NCI-H524 treated with DMSO at 0.1 percent for 48 hours (cell line): ENCODE results near the gene DIS3L2.

Experiments
- DNase-seq: peaks from one replicate; lab custom pipeline; 2025; lab: John Stamatoyannopoulos, UW

Gene DIS3L2

GRCh38 chr2:231955758-231956472 is 5.6 kb upstream of the DIS3L2 start:
- no peak for DNase-seq

GRCh38 chr2:231957913-231958763 is 3.4 kb upstream of the DIS3L2 start:
- no peak for DNase-seq

- DNase-seq, result no peak
These were observed 634 bp upstream of the DIS3L2 start for GRCh38 chr2:231960810-231961348.

- DNase-seq, result no peak
These were observed 3.6 kb downstream of the DIS3L2 start for GRCh38 chr2:231965102-231965501.

DNA sequence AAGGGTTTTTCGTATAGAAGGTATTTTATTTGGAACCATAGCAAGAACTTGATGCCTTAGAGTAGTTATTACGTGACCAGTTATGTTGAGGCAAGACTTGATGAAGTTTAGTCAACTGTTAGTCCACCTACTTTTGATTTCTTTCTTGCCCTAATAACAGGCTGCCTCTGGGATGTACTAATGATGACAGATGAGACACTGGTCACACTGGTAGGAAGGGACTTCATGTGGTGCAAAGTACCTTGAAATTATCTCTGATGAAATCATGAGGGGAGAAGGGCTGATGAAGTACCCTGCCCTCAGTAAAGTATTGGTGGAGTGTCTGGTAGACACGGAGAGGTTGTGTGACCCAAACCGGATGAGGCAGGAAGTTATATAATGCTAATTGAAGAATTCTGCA is 5.4 kb downstream of the DIS3L2 start:
- no peak for DNase-seq

DNA sequence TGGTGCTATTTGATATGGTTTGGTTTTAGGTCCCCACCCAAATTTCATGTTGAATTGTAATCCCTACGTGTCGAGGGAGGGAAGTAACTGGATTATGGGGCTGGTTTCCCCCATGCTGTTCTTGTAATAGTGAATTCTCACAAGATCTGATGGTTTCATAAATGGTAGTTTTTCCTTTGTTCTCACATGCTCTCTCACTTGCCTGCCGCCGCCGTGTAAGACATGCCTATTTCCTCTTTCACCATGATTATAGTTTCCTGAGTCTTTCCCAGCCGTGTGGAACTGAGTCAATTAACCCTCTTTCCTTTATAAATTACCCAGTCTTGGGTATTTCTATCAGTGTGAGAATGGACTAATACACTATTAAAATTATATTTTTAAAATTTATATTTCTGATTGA is 7.3 kb downstream of the DIS3L2 start:
- no peak for DNase-seq

DNA sequence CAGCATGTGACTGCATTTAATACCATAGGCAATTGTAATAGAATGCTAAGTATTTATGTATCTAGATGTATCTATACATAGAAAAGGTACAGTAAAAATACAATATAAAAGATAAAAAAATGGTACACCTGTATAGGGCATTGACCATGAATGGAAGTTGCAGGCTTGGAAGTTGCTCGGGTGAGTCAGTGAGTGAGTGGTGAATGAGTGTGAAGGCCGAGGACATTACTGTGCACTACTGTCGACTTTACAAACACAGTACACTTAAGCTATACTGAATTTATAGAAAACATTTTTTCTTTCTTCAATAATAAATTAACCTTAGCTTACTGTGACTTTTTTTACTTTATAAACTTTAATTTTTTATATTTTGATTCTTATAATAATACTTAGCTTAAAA is 8.9 kb downstream of the DIS3L2 start:
- no peak for DNase-seq

- no peak for DNase-seq
These were observed 13.5 kb downstream of the DIS3L2 start for GRCh38 chr2:231975001-231975400.

GRCh38 chr2:231977430-231977829 is 15.9 kb downstream of the DIS3L2 start:
- no peak for DNase-seq

- DNase-seq, result no peak
These were observed 23.5 kb downstream of the DIS3L2 start for GRCh38 chr2:231984992-231985391.

- DNase-seq, result no peak
These were observed 24.3 kb downstream of the DIS3L2 start for GRCh38 chr2:231985823-231986261.

DNA sequence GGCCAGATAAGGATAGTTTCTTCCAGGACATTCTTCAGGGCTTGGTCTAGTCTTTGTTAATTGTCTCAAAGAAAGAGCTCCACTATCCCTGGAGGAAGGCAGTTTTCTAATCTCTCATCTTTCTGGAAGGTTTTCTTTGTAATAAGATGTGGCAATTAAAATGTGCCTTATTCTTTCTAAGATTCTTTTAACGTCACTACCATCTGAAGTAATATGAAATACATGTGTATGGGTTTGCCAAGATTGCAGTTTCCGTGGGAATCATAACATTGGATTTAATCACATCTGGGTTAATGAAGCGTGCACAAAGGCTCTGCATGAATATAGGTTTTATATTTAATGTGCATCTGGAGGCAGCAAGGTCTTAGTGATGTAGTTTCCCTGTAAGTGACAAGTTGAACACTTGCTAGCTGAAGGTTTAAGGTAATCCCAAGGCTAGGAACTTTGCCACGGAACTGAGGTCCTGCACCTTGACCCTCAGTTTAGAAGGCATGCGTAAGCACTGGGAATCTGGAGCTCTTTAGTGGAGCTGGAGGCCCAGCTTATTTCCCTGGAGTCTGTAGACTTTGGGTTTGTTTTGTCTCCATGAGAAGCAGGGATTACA is 25.7 kb downstream of the DIS3L2 start:
- no peak for DNase-seq

DNA sequence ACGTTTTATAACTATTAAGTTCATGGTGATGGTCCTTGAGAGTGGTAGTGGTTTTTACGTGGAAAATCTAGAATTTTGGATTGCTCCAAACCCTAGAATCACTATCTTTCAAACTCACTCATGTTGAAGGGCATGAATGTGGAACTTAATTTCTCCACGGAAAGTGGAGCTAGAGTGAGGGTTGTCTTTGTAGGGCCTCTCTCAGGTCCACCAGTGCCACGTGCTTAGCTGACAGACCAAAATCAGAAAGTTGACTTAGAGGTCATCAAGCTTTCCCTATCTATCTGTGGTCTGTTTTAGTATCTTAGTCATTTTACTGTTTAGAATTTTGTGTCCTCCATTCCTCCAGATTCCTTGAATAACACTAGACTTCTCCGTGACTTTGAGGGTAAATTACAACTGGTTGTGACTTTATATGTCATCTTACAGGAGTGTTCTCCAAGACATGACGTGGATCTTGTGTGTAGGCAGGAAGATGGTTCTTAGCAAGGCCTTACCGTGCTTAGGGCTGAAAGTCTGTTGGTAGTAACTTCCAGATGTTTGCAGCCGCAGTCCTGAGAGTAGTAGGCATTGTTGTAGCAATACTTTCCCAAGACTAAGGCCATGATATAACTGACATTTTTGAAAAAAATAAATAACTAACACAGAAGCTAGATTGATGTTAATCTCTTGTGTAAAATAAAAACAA is 26.8 kb downstream of the DIS3L2 start:
- DNase-seq, result no peak

- no peak for DNase-seq
These were observed 30.2 kb downstream of the DIS3L2 start for GRCh38 chr2:231991664-231992063.

DNA sequence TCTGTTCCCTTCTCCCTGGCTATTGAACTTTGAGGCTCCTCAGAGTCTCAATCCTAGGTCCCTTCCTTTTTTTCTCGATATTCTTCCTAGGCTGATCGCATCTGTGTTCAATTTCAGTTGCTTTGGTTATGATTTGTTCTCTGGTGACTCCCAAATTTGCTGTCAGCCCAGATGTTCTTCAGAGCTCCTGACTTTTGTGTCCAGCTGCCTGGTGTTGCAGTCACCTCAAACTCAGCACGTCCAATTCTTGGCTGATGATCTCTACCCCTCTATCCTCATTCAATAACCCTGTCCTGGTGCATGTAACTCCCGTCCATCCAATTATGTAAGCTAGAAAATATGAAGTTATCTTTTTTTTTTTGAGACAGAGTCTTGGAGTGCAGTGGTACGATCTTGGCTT is 31.4 kb downstream of the DIS3L2 start:
- DNase-seq, result no peak

DNA sequence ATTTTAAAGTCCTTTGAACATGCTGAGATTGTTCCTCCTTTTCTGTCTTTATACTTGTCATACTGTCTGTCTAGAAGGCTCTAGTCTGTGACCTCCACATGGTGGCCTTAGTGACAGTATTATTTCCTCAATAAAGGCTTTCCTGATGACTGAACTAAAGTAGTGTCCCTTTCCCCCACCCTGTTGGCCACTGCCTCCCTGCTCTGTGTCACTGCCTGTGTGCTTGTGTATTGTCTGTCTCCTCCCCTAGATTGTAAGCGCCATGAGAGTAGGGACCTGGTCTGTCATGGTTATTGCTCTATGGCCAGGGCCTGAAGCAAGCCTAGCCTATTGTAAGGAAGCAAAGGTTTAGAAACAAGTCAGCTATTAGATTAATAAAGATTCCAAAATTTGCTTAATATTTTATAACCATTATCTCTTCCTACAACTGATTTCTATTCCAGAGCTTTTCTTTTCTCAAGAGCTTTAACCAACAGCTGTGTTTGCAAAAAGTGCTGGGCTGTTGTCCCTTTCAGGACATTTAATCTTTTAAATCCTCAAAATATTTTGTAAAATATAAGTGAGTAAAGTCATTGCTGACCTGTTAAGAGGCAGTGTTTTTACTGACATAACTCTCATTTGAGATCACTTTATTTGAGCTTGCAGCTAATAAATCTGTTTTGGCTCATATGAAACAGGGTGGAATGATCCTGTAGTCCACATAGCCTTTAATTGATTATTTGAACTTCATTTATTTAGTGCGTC is 35.5 kb downstream of the DIS3L2 start:
- no peak for DNase-seq

DNA sequence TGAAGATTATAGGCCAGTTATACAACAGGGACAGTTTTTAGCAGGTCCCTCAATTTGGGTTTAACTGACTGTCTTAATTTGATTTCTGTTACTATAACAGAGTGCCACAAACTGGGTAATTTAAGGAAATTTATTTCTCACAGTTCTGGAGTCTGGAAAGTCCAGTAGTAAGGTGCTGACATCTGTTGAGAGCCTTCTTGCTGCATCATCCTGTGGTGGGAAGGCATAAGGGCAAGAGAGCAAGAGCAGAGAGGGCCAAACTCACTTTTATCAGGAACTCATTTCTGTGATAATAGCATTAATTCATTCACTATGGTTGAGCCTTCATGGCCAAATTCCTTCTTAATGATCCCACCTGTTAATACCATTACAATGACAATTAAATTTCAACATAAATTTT is 36.5 kb downstream of the DIS3L2 start:
- DNase-seq, result no peak

DNA sequence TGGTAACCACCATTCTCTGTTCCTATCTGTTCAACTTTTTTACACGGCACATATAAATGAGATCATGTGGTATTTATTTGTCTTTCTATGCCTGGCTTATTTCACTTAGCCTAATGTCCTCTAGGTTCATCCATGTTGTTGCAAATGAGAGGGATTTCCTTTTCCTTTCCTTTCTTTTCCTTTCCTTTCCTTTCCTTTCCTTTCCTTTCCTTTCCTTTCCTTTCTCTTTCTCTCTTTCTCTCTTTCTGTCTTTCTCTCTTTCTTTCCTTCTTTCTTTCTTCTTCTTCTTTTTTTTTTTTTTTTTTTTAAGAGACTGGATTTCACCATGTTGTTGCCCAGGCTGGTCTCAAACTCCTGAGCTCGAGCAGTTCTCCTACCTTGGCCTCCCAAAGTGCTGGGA is 38.9 kb downstream of the DIS3L2 start:
- no peak for DNase-seq

GRCh38 chr2:232001073-232001472 is 39.6 kb downstream of the DIS3L2 start:
- DNase-seq, result no peak

- no peak for DNase-seq
These were observed 44.7 kb downstream of the DIS3L2 start for GRCh38 chr2:232006253-232006652.

- DNase-seq, result no peak
These were observed 47.6 kb downstream of the DIS3L2 start for GRCh38 chr2:232008907-232009638.
